Measurements from ENCODE around the gene KRT72. TPM values are rescaled to one million over a fixed set of nuclear protein-coding genes. Genes with fewer than 3 reads are reported as not detected.

Gene KRT72
- total RNA-seq, 2 experiments from 2014 or later = 0.17 TPM; not detected in 1

DNA sequence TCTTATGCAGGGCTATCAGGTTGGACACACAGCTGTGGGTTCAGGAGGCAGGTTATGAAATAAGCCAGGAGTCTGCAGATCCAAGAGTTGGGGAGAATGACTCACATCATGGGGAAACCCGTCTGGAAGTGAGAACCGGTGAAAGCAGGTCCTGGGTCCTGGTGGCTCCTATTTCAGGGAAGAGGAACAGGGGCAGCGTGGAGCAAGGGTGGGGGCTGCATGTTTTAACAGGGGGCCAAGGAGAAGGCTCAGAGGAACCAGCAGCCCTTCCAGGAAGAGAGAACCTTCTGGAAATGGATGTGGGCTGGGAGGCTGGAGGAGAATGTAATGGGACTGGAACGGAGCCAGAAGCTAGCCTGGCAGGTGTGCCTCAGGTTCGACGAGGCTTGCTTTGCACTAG is 19.8 kb downstream of the KRT72 start:
- intact Hi-C loops (cut with micrococcal nuclease) = loop anchor here (5.0 to 10.0 kb wide), 2 partner anchors 63 to 401 kb away; no protein-coding TSS in a partner anchor

GRCh38 chr12:52581066-52581465 is 20.2 kb downstream of the KRT72 start:
- intact Hi-C loops (cut with micrococcal nuclease) = loop anchor here (5.0 to 10.0 kb wide), 2 partner anchors 64 to 401 kb away; no protein-coding TSS in a partner anchor
- Mint-ChIP-seq H3K27me3 (no peaks in the 10 kb centered on the region), H3K27ac (no peak overlapping the region), H3K36me3 (no peaks in the 10 kb centered on the region), H3K4me1 (ENCODE audit: low read depth) (peaks cover 14% of the 10 kb centered on the region), H3K4me3 (no peak overlapping the region), H3K9me3 (no peaks in the 10 kb centered on the region)
- ChIA-PET POLR2A (no interaction called here), CTCF (interaction anchor here (7.2 to 9.3 kb wide), 2 partner anchors 288 to 300 kb away, joined by 127 to 141 read pairs; no protein-coding TSS in a partner anchor)
- DNase-seq = no peak

More for the DNA sequence above, 19.8 kb downstream of the KRT72 start:
- POLR2A ChIA-PET = no interaction called here
- Mint-ChIP-seq H3K27me3 (no peaks in the 10 kb centered on the region), H3K9me3 (no peaks in the 10 kb centered on the region), H3K4me1 (ENCODE audit: low read depth) (peaks cover 18% of the 10 kb centered on the region), H3K4me3 (no peak overlapping the region), H3K27ac (no peak overlapping the region), H3K36me3 (no peaks in the 10 kb centered on the region)
- DNase-seq = no peak
- CTCF ChIA-PET = interaction anchor here (1.0 to 9.3 kb wide), 4 partner anchors 137 to 300 kb away, joined by 3 to 141 read pairs (median 65); no protein-coding TSS in a partner anchor

DNA sequence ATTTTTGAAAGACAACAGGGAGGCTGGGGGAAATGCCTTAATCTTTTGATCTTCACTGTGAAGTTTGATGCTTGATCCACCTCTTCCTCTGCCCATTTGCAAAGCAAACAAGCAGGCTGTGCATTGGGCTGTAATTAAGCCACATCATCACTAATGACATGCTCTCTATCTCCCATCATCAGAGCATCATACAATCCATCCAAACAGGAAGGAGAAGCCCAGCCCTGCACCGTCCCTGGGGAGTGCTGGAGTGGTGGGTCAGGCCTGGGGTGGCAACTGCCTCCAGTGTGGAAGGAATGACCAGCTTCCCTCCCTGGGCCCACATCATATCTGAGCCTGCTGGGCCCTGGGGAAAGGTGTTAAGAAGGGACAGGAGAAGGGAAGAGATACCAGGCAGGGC is 20.8 kb downstream of the KRT72 start:
- Mint-ChIP-seq H3K4me3 (no peak overlapping the region), H3K4me1 (ENCODE audit: low read depth) (peaks cover 11% of the 10 kb centered on the region), H3K9me3 (no peaks in the 10 kb centered on the region), H3K27ac (no peak overlapping the region), H3K36me3 (no peaks in the 10 kb centered on the region), H3K27me3 (no peaks in the 10 kb centered on the region)
- intact Hi-C loops (cut with micrococcal nuclease) = loop anchor here (5.0 to 10.0 kb wide), 2 partner anchors 64 to 402 kb away; no protein-coding TSS in a partner anchor
- CTCF ChIA-PET = interaction anchor here (7.2 to 9.3 kb wide), 2 partner anchors 288 to 301 kb away, joined by 127 to 141 read pairs; no protein-coding TSS in a partner anchor
- DNase-seq = no peak
- POLR2A ChIA-PET = no interaction called here

- ChIA-PET POLR2A (no interaction called here), CTCF (interaction anchor here (0.7 to 9.3 kb wide), 4 partner anchors 101 to 305 kb away, joined by 3 to 127 read pairs (median 6); no protein-coding TSS in a partner anchor)
- Mint-ChIP-seq H3K27ac (no peak overlapping the region), H3K36me3 (no peaks in the 10 kb centered on the region), H3K4me3 (no peak overlapping the region), H3K9me3 (no peaks in the 10 kb centered on the region), H3K27me3 (no peaks in the 10 kb centered on the region), H3K4me1 (ENCODE audit: low read depth) (peaks cover 5% of the 10 kb centered on the region)
- no peak for DNase-seq
- intact Hi-C loops (cut with micrococcal nuclease) = loop anchor here (5.0 to 10.0 kb wide), 2 partner anchors 65 to 403 kb away; no protein-coding TSS in a partner anchor
Observed at GRCh38 chr12:52579468-52580465, 21.5 kb downstream of the KRT72 start.

DNA sequence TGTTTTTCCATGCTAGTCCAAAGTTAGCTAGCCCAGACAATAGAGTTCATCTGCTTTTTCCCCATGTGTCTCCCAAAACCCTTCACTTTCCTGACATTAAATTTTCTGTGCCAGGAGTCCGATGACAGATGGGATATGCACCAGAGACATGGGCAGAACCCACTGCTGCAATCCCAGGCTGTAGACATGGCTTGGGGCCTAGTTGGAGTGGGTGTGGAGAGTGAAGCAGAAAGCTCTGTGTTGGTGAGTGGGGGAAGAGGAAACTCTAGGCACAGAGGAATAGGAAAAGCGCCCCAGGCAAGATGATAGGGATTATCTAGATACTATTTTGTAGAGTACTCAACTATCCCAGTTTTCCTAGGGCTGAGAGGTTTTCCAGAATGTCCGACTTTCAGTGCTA is 22.8 kb downstream of the KRT72 start:
- POLR2A ChIA-PET = no interaction called here

DNA sequence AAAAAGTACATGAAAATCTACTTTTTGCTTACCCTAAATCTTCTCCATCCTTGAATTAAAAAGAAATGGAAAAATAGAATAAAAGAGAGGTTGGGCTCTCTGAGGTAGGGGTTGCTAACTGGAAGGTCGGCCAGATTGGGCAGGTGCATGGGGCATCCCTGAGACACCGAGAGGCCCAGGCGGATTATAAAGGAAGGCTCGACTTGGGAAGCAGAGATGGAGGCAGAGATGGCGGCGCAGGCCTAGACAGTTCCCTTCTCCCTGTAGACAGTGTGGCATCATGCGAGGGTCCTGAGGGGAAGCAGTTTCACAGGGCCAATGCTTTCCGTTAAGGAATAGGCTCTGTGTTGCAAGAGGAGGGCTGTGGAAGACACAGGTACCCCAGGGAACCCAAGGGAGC is 23.9 kb downstream of the KRT72 start:
- Mint-ChIP-seq H3K9me3 (no peaks in the 10 kb centered on the region), H3K27ac (no peak overlapping the region), H3K4me3 (no peak overlapping the region), H3K27me3 (peaks cover 6% of the 10 kb centered on the region), H3K36me3 (no peaks in the 10 kb centered on the region), H3K4me1 (ENCODE audit: low read depth) (peaks cover 3% of the 10 kb centered on the region)
- POLR2A ChIA-PET = no interaction called here
- intact Hi-C loops (cut with micrococcal nuclease) = no loop called here
- CTCF ChIA-PET = no interaction called here
- no peak for DNase-seq

More for the DNA sequence above, 22.8 kb downstream of the KRT72 start:
- no peaks in the 10 kb centered on the region for H3K9me3 Mint-ChIP-seq
- no peak overlapping the region for H3K4me3 Mint-ChIP-seq
- CTCF ChIA-PET = interaction anchor here (0.9 to 1.1 kb wide), 3 partner anchors 102 to 408 kb away, joined by 3 to 5 read pairs (median 4); no protein-coding TSS in a partner anchor
- H3K36me3 Mint-ChIP-seq = no peaks in the 10 kb centered on the region
- H3K27me3 Mint-ChIP-seq = no peaks in the 10 kb centered on the region
- peaks cover 5% of the 10 kb centered on the region for H3K4me1 Mint-ChIP-seq (ENCODE audit: low read depth)
- no peak for DNase-seq
- H3K27ac Mint-ChIP-seq = no peak overlapping the region
- intact Hi-C loops (cut with micrococcal nuclease) = no loop called here

DNA sequence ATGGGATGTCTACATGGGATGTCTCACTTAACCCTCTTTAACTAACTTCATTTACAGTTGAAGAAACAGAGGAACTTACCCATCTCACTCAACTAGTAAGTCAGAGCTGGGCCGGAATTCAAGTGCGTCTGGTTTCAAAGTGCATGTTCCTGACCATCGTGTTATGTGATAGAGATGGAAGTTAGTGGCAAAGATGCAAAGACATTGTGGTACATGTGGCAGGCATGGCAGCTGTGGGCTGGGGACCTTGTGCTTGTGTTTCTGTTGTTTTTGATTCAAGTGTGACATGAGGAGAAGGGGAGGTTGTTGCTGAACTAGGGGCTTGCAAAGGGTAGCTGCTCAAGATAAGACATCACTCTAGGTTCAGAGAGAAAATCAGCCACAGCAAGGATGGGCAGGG is 25.3 kb downstream of the KRT72 start:
- H3K4me3 Mint-ChIP-seq = no peak overlapping the region
- ChIA-PET CTCF (interaction anchor here (1.0 to 1.4 kb wide), 2 partner anchors 304 to 309 kb away, joined by 3 read pairs; no protein-coding TSS in a partner anchor), POLR2A (no interaction called here)
- no peak overlapping the region for H3K27ac Mint-ChIP-seq
- intact Hi-C loops (cut with micrococcal nuclease) = no loop called here
- H3K4me1 Mint-ChIP-seq (ENCODE audit: low read depth) = peaks cover 3% of the 10 kb centered on the region
- H3K36me3 Mint-ChIP-seq = no peaks in the 10 kb centered on the region
- no peaks in the 10 kb centered on the region for H3K9me3 Mint-ChIP-seq
- no peak for DNase-seq
- H3K27me3 Mint-ChIP-seq = peaks cover 6% of the 10 kb centered on the region

GRCh38 chr12:52575256-52575655 is 26.0 kb downstream of the KRT72 start:
- intact Hi-C loops (cut with micrococcal nuclease) = no loop called here
- Mint-ChIP-seq H3K4me3 (no peak overlapping the region), H3K27me3 (peaks cover 6% of the 10 kb centered on the region), H3K36me3 (no peaks in the 10 kb centered on the region), H3K27ac (no peak overlapping the region), H3K4me1 (ENCODE audit: low read depth) (no peaks in the 10 kb centered on the region), H3K9me3 (no peaks in the 10 kb centered on the region)
- ChIA-PET POLR2A (no interaction called here), CTCF (interaction anchor here (1.4 kb wide), 1 partner anchor 304 kb away, joined by 3 read pairs; no protein-coding TSS in a partner anchor)
- no peak for DNase-seq

DNA sequence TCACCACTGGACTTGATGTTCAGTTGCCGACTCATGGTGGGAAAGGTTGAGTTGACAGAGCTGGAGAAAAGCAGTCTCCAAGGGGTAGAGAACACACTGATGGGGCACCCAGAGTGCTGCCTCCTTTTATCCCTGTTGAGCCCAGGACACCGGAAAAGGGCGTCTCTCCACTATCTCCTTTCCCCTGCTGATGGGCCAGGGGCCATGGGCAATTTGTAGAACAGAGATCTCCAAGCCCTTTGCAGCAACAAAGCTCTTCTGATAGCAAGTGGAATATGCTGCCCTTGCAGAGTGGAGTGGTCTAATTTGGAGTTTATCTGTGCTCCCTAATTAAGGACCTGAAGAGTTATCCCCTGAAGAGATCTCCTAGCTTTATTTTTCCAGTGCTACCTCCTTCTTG is 27.5 kb downstream of the KRT72 start, which contains the start of gene KRT74:
TSS of gene KRT74 (minus strand) at position 101 of the 400 bp plus-strand sequence. CDS start at position 35, 66 bp downstream.
- no peaks in the 10 kb centered on the region for H3K4me1 Mint-ChIP-seq (ENCODE audit: low read depth)
- intact Hi-C loops (cut with micrococcal nuclease) = no loop called here

GRCh38 chr12:52573306-52573705 is 28.0 kb downstream of the KRT72 start:
- H3K4me3 Mint-ChIP-seq = no peak overlapping the region
- DNase-seq = no peak
- no peaks in the 10 kb centered on the region for H3K4me1 Mint-ChIP-seq (ENCODE audit: low read depth)
- H3K27ac Mint-ChIP-seq = no peak overlapping the region
- H3K9me3 Mint-ChIP-seq = no peaks in the 10 kb centered on the region
- H3K36me3 Mint-ChIP-seq = no peaks in the 10 kb centered on the region
- H3K27me3 Mint-ChIP-seq = peaks cover 6% of the 10 kb centered on the region
- POLR2A ChIA-PET = no interaction called here
- intact Hi-C loops (cut with micrococcal nuclease) = no loop called here
- CTCF ChIA-PET = interaction anchor here (0.8 kb wide), 1 partner anchor 300 kb away, joined by 3 read pairs; no protein-coding TSS in a partner anchor

More for the DNA sequence above, 27.5 kb downstream of the KRT72 start, which contains the start of gene KRT74:
- no peak within 1 kb of the TSS for H3K4me3 Mint-ChIP-seq
- no peaks in the 10 kb centered on the region for H3K36me3 Mint-ChIP-seq
- peaks cover 6% of the 10 kb centered on the region for H3K27me3 Mint-ChIP-seq
- ChIA-PET POLR2A (no interaction called here), CTCF (interaction anchor here (0.8 kb wide), 1 partner anchor 299 kb away, joined by 3 read pairs; no protein-coding TSS in a partner anchor)
- no peaks in the 10 kb centered on the region for H3K9me3 Mint-ChIP-seq
- H3K27ac Mint-ChIP-seq = no peak within 1 kb of the TSS
- no peak for DNase-seq

DNA sequence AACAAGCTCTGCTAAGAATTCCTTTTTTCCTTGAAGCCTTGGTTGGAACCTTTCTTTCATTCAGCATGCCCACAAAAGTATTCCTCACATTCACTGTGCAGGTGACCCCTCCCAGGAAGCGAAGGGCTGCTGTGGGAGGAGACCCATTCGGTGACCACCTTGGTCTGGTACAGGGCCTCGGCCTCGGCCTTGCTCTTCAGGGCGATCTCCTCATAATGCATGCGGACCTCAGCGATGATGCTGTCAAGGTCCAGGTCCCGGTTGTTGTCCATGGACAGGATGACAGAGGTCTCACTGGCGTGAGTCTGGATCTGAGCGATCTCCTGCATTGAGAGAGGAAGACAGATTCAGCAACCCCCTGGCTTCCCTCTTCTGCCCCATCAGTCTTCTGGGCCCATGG is 30.8 kb downstream of the KRT72 start:
- Mint-ChIP-seq H3K36me3 (no peaks in the 10 kb centered on the region), H3K27me3 (peaks cover 13% of the 10 kb centered on the region), H3K4me1 (ENCODE audit: low read depth) (no peaks in the 10 kb centered on the region), H3K4me3 (no peak overlapping the region), H3K9me3 (no peaks in the 10 kb centered on the region), H3K27ac (no peak overlapping the region)
- intact Hi-C loops (cut with micrococcal nuclease) = no loop called here
- POLR2A ChIA-PET = no interaction called here
- CTCF ChIA-PET = no interaction called here
- DNase-seq = no peak

- POLR2A ChIA-PET = no interaction called here
- intact Hi-C loops (cut with micrococcal nuclease) = no loop called here
- Mint-ChIP-seq H3K4me3 (no peak overlapping the region), H3K9me3 (no peaks in the 10 kb centered on the region), H3K27ac (no peak overlapping the region), H3K4me1 (ENCODE audit: low read depth) (no peaks in the 10 kb centered on the region), H3K36me3 (no peaks in the 10 kb centered on the region), H3K27me3 (peaks cover 18% of the 10 kb centered on the region)
- DNase-seq = no peak
- CTCF ChIA-PET = interaction anchor here (1.5 kb wide), 1 partner anchor 302 kb away, joined by 4 read pairs; no protein-coding TSS in a partner anchor
Observed at GRCh38 chr12:52568111-52568510, 33.2 kb downstream of the KRT72 start.

Measured in activated CD4-positive, alpha-beta memory T cell treated with anti-CD3 and anti-CD28 coated beads for 36 hours (primary cell).